Adrenal gland (tissue), 5 donors: ENCODE measurements around the gene SCAP.

Source experiments
- POLR2A ChIP-seq, 2 donors: fragments of 450-650 bp; IDR thresholded peaks; one replicate each; pipeline ENCODE4 v1.6.1; 2017; ENCODE audit warnings: antibody characterized with exemption in 2 of 2, mild to moderate bottlenecking in 2 of 2, moderate library complexity in 1 of 2
- TF ChIP-seq, protein P1 (sequence below), 6 experiments: fragments of 450-650 bp in 4 of 6; fragments of 200-600 bp in 2 of 6; sonication (generic) in 1 of 6; IDR thresholded peaks; 1 replicate in 5 of 6; 2 replicates in 1 of 6; pipeline versions ENCODE4 v1.5.1 to v1.8.0; 2016 to 2021; ENCODE audit warnings: antibody characterized with exemption in 6 of 6, mild to moderate bottlenecking in 2 of 6, moderate library complexity in 1 of 6
- donor health status: DM: no; HTN: no; CAD: no.

- TF ChIP-seq, protein P1, sequence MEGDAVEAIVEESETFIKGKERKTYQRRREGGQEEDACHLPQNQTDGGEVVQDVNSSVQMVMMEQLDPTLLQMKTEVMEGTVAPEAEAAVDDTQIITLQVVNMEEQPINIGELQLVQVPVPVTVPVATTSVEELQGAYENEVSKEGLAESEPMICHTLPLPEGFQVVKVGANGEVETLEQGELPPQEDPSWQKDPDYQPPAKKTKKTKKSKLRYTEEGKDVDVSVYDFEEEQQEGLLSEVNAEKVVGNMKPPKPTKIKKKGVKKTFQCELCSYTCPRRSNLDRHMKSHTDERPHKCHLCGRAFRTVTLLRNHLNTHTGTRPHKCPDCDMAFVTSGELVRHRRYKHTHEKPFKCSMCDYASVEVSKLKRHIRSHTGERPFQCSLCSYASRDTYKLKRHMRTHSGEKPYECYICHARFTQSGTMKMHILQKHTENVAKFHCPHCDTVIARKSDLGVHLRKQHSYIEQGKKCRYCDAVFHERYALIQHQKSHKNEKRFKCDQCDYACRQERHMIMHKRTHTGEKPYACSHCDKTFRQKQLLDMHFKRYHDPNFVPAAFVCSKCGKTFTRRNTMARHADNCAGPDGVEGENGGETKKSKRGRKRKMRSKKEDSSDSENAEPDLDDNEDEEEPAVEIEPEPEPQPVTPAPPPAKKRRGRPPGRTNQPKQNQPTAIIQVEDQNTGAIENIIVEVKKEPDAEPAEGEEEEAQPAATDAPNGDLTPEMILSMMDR (IDR thresholded peaks at IDR 0.05), result no peak
- no peak for TF ChIP-seq POLR2A (IDR thresholded peaks at IDR 0.05)
These were observed 47.1 kb downstream of the SCAP start for GRCh38 chr3:47428662-47429061.
